ENCODE results near the gene POLD1. TPM values are rescaled to one million over a fixed set of nuclear protein-coding genes. Genes with fewer than 3 reads are reported as not detected.

Gene POLD1
- total RNA-seq, 4 donors from 2014 or later = 4.1 to 15.6 (median 10.9) TPM

- no peak for TF ChIP-seq CTCF (IDR thresholded peaks at IDR 0.05; ENCODE audit: low read depth)
Measured at GRCh38 chr19:50381881-50382729, 2.0 kb upstream of the POLD1 start.

- TF ChIP-seq CTCF (IDR thresholded peaks at IDR 0.05; ENCODE audit: low read depth) = no peak
Measured at GRCh38 chr19:50383001-50383851, 921 bp upstream of the POLD1 start.

DNA sequence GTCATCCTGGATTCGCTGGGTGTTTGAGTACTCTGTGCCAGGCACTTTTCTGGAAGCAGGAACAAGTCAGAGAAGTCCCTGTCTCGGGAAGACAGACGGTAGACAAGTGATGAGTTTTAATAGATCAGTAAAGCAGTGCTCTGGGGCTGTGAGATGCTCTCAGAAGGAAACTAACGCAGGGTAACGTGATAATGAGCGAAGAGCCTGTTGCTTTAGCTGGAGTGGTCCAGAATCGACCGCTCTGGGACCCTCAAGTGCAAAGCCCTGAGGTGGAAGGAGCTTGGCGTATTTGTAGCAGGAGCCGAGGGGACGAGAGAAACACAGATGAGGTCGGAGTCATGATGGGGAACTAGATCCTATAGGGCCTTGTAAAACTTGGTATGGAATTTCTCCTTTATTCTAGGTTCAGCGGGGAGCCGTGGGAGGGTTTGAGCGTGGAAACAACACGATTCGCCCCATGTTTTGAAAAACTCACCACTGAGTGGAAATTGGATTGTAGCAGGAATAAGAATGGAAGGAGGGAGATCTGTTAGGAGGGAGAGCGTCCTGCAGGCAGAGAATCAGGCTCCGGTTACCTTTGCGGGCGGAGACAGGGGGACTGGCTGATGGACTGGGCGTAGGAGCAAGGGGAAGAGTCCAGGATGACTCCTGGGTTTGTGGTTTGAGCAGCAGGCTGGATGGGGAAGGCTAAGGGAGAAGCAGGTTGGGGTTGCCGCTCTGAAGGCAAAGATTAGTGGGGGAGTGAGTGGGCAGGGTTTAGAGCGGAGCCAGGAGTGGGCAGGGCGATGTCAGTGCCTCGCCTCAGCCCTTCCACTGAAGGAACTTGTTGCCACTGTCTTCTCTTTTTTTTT is 763 bp downstream of the POLD1 start:
- no peak for TF ChIP-seq CTCF (IDR thresholded peaks at IDR 0.05; ENCODE audit: low read depth)

DNA sequence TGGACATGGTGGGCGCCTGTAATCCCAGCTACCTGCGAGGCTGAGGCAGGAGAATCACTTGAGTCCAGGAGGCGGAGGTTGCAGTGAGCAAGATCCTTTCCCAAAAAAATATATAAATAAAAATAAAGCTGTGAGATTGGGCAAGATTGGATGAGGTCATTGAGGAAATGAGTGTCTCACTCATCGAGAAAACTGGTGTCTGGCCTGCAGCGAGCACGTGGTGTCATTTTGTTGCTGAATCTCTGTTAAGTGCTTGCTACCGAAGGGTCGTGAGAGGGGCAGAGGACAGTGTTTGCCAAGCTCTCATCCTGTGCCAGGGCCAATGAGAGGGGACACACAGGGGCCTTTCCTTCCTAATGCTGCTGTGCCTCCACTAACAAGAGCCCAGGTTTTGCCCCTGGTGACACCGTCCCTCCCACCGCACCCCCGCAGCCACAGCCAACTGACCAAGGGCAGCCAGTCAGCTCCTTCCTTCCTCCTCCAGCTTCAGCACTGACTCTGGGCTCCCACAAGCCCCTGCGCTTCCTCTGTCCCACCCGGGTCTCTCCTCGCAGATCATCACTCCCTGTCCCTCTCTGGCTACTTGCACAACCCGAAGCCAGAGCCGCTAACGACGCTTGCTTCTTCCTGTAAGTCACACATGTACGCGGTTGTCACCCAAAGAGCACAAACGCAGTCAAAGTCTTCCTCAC is 3.2 kb downstream of the POLD1 start:
- TF ChIP-seq CTCF (IDR thresholded peaks at IDR 0.05; ENCODE audit: low read depth) = no peak

DNA sequence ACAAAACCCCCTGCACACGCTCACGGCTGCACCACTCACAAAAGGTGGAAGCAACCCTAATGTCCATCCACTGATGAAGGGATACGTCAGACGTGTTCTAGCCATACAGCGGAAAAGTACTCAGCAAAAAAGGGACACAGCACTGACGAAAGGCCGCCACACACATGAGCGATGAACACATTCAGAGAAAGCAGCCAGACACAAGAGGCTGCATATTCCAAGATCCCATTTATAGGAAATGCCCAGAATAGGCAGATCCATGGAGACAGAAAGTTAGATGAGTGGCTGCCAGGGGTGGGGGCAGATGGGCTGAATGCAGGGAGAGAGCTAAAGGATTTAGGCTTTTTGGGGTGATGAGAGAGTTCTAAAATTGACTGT is 3.7 kb downstream of the POLD1 start:
- TF ChIP-seq CTCF (IDR thresholded peaks at IDR 0.05; ENCODE audit: low read depth) = no peak

- TF ChIP-seq CTCF (IDR thresholded peaks at IDR 0.05; ENCODE audit: low read depth) = no peak
Measured at GRCh38 chr19:50392759-50393158, 8.6 kb downstream of the POLD1 start.
